ENCODE data around the gene RNF115. TPM values are rescaled to one million over a fixed set of nuclear protein-coding genes. Genes with fewer than 3 reads are reported as not detected.

RNF115 gene
- total and polyA plus RNA-seq, 2 donors (not counting 1 experiment from before 2014, with no cell fraction given), result 4.6 to 19.8 TPM

GRCh38 chr1:145759721-145760120, 64.2 kb downstream of the RNF115 start:
- no peaks in the 10 kb centered on the region for H3K9me3 Mint-ChIP-seq (ENCODE audit: insufficient read depth)
- no CpG with 5 or more reads among the region's 1 CpG for WGBS (ENCODE audit: insufficient coverage)
- Histone ChIP-seq H3K79me2 (ENCODE audit: control insufficient read depth, insufficient read depth, low read length) (no peaks in the 10 kb centered on the region), H3K27ac (ENCODE audit: low read length in 2 of 2) (no peak overlapping the region), H3K4me3 (ENCODE audit: control extremely low read depth in 1 of 5, extremely low read depth in 1 of 5, insufficient read depth in 1 of 5, low read depth in 2 of 5, low read length in 4 of 5) (no peak overlapping the region), H4K20me1 (ENCODE audit: control insufficient read depth, insufficient read depth, low read length, poor library complexity, severe bottlenecking) (no peaks in the 10 kb centered on the region), H3K9ac (ENCODE audit: low read length) (no peak overlapping the region), H3K27me3 (replicated peaks in 1 of 4; ENCODE audit: control extremely low read depth in 1 of 4, control insufficient read depth in 3 of 4, insufficient read depth in 4 of 4, low read length in 3 of 4) (no peaks in the 10 kb centered on the region), H3K4me2 (replicated peaks; ENCODE audit: low read depth, low read length, poor library complexity, severe bottlenecking) (no peak overlapping the region), H3K9me3 (ENCODE audit: control extremely low read depth in 1 of 3, control insufficient read depth in 2 of 3, insufficient read depth in 1 of 3, low read length in 2 of 3) (peaks cover 1 to 14% (median 13%) of the 10 kb centered on the region in 3 donors), H2AFZ (ENCODE audit: insufficient read depth, low read depth, low read length, poor library complexity, severe bottlenecking) (no peak overlapping the region), H3K4me1 (ENCODE audit: control insufficient read depth in 2 of 2, insufficient read depth in 2 of 2, low read length in 2 of 2) (no peaks in the 10 kb centered on the region), H3K36me3 (replicated peaks in 1 of 2; ENCODE audit: control extremely low read depth in 1 of 2, control insufficient read depth in 1 of 2, extremely low read depth in 1 of 2, insufficient read depth in 2 of 2, low read length in 1 of 2) (peaks cover 5 to 31% of the 10 kb centered on the region in 2 experiments)
- intact Hi-C loops (cut with micrococcal nuclease), result no loop called here
- no peak overlapping the region for H3K4me3 Mint-ChIP-seq
- H3K27me3 Mint-ChIP-seq, result no peaks in the 10 kb centered on the region
- no peak for DNase-seq
- TF ChIP-seq EZH2 (IDR thresholded peaks at IDR 0.05; ENCODE audit: borderline replicate concordance, insufficient read depth, low read depth, low read length, poor library complexity, severe bottlenecking) (no peak), CTCF (IDR thresholded peaks at IDR 0.05) (no peak)
- no peaks in the 10 kb centered on the region for H3K4me1 Mint-ChIP-seq
- no peak overlapping the region for H3K27ac Mint-ChIP-seq
- CTCF ChIA-PET, result no interaction called here
- POLR2A ChIA-PET, result no interaction called here
- ATAC-seq (ENCODE audit: low read depth), result no peak

GRCh38 chr1:145758575-145758974, 65.3 kb downstream of the RNF115 start:
- no peak overlapping the region for H3K4me3 ChIP-seq (ENCODE audit: control extremely low read depth in 1 of 5, extremely low read depth in 1 of 5, insufficient read depth in 1 of 5, low read depth in 2 of 5, low read length in 4 of 5)
- TF ChIP-seq CTCF (IDR thresholded peaks at IDR 0.05), result no peak
- no peak for TF ChIP-seq EZH2 (IDR thresholded peaks at IDR 0.05; ENCODE audit: borderline replicate concordance, insufficient read depth, low read depth, low read length, poor library complexity, severe bottlenecking)
- H3K27me3 Mint-ChIP-seq, result no peaks in the 10 kb centered on the region
- WGBS (ENCODE audit: insufficient coverage), result 100% methylated on average over 1 of the region's 1 CpG
- H3K36me3 ChIP-seq (replicated peaks in 1 of 2; ENCODE audit: control extremely low read depth in 1 of 2, control insufficient read depth in 1 of 2, extremely low read depth in 1 of 2, insufficient read depth in 2 of 2, low read length in 1 of 2), result peaks cover 5 to 31% of the 10 kb centered on the region in 2 experiments
- intact Hi-C loops (cut with micrococcal nuclease), result no loop called here
- ChIA-PET CTCF (no interaction called here), POLR2A (no interaction called here)
- H3K27ac ChIP-seq (ENCODE audit: low read length in 2 of 2), result no peak overlapping the region
- H3K27me3 ChIP-seq (replicated peaks in 1 of 4; ENCODE audit: control extremely low read depth in 1 of 4, control insufficient read depth in 3 of 4, insufficient read depth in 4 of 4, low read length in 3 of 4), result no peaks in the 10 kb centered on the region
- no peak overlapping the region for H3K27ac Mint-ChIP-seq
- peaks cover 1 to 13% (median 11%) of the 10 kb centered on the region in 3 donors for H3K9me3 ChIP-seq (ENCODE audit: control extremely low read depth in 1 of 3, control insufficient read depth in 2 of 3, insufficient read depth in 1 of 3, low read length in 2 of 3)
- no peaks in the 10 kb centered on the region for H3K79me2 ChIP-seq (ENCODE audit: control insufficient read depth, insufficient read depth, low read length)
- H3K4me1 Mint-ChIP-seq, result no peaks in the 10 kb centered on the region
- no peak overlapping the region for H3K4me2 ChIP-seq (replicated peaks; ENCODE audit: low read depth, low read length, poor library complexity, severe bottlenecking)
- H2AFZ ChIP-seq (ENCODE audit: insufficient read depth, low read depth, low read length, poor library complexity, severe bottlenecking), result no peak overlapping the region
- no peak overlapping the region for H3K4me3 Mint-ChIP-seq
- no peak for ATAC-seq (ENCODE audit: low read depth)
- no peak overlapping the region for H3K9ac ChIP-seq (ENCODE audit: low read length)
- H3K4me1 ChIP-seq (ENCODE audit: control insufficient read depth in 2 of 2, insufficient read depth in 2 of 2, low read length in 2 of 2), result no peaks in the 10 kb centered on the region
- no peak for DNase-seq
- H3K9me3 Mint-ChIP-seq (ENCODE audit: insufficient read depth), result no peaks in the 10 kb centered on the region
- no peaks in the 10 kb centered on the region for H4K20me1 ChIP-seq (ENCODE audit: control insufficient read depth, insufficient read depth, low read length, poor library complexity, severe bottlenecking)
